ENCODE measurements around the gene NAIF1. TPM values are rescaled to one million over a fixed set of nuclear protein-coding genes. Genes with fewer than 3 reads are reported as not detected.
"Not testable (repeated sequence)": the region's sequence is repeated elsewhere in the genome, so short reads cannot be mapped to it uniquely, and the experiment has no call there.

Gene NAIF1
- polyA plus RNA-seq, 1 of the 3 experiments (the other 2 are of a cell fraction) = 14.8 TPM

- no peaks in the 10 kb centered on the region for H4K20me1 ChIP-seq (ENCODE audit: insufficient read depth)
- 46% methylated on average over 1 of the region's 1 CpG for WGBS (ENCODE audit: low lambda C conversion rate)
- peak; percentile 39 for DNase-seq
- no peak overlapping the region for H3K9ac ChIP-seq
- H3K27ac ChIP-seq (ENCODE audit: low read depth in 2 of 2, low read length in 1 of 2) = peak overlapping the region; percentile 28 to 79; a peak in 3 of 4 replicates
- no peaks in the 10 kb centered on the region for H3K9me2 ChIP-seq
- H3K4me2 ChIP-seq = no peak overlapping the region
- H3K36me3 ChIP-seq (replicated peaks in 1 of 2; ENCODE audit: control insufficient read depth in 1 of 2, insufficient read depth in 2 of 2, low read length in 1 of 2) = no peaks in the 10 kb centered on the region
- no peaks in the 10 kb centered on the region for H3K9me3 ChIP-seq
- no peak for TF ChIP-seq MAX (IDR thresholded peaks at IDR 0.05; ENCODE audit: low read depth)
- no peak overlapping the region for H3K4me3 ChIP-seq (ENCODE audit: low read depth in 2 of 2, low read length in 1 of 2)
- H3F3A ChIP-seq (replicated peaks; ENCODE audit: insufficient read depth) = peaks cover 7% of the 10 kb centered on the region
- H3K4me1 ChIP-seq (ENCODE audit: control insufficient read depth in 1 of 2, insufficient read depth in 2 of 2, low read depth in 1 of 2, low read length in 1 of 2) = peaks cover 5 to 19% of the 10 kb centered on the region in 2 experiments; a peak in 3 of 4 replicates
- POLR2A ChIA-PET = interaction anchor here (1.2 to 1.8 kb wide), 2 partner anchors 22 to 116 kb away, joined by 3 to 10 read pairs; partner anchors contain the start of genes NAIF1 and SLC25A25
- no peaks in the 10 kb centered on the region for H3K79me2 ChIP-seq (ENCODE audit: insufficient read depth)
- no peaks in the 10 kb centered on the region for H3K27me3 ChIP-seq (ENCODE audit: insufficient read depth)
- CTCF ChIA-PET = interaction anchor here (0.9 to 2.7 kb wide), 10 partner anchors 11 to 124 kb away, joined by 3 to 25 read pairs (median 4); partner anchors contain the start of gene PIP5KL1
- no peak overlapping the region for H2AFZ ChIP-seq (ENCODE audit: low read depth)
These were observed 21.3 kb downstream of the NAIF1 start for GRCh38 chr9:128045831-128046230.

DNA sequence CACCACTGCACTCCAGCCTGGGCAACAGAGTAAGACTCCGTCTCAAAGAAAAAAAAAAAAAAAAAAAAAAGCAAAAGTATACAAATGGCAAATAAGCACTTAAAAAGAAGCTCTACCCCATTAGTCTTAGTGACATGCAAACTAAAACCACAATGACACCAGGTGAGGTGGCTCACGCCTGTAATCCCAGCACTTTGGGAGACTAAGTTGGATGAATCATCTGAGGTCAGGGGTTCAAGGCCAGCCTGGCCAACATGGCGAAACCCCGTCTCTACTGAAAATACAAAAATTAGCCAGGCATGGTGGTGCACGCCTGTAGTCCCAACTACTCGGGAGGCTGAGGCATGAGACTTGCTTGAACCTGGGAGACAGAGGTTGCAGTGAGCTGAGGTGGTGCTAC, 21.7 kb downstream of the NAIF1 start:
- H3K27me3 ChIP-seq (ENCODE audit: insufficient read depth); H3K9ac ChIP-seq; H3K4me2 ChIP-seq; H3K36me3 ChIP-seq (replicated peaks in 1 of 2; ENCODE audit: control insufficient read depth in 1 of 2, insufficient read depth in 2 of 2, low read length in 1 of 2); H3K79me2 ChIP-seq (ENCODE audit: insufficient read depth); H2AFZ ChIP-seq (ENCODE audit: low read depth); DNase-seq; H3K9me3 ChIP-seq; H3F3A ChIP-seq (replicated peaks; ENCODE audit: insufficient read depth); H3K4me3 ChIP-seq (ENCODE audit: low read depth in 2 of 2, low read length in 1 of 2); H4K20me1 ChIP-seq (ENCODE audit: insufficient read depth); H3K9me2 ChIP-seq: not testable (repeated sequence)
- CTCF ChIA-PET = interaction anchor here (0.9 to 2.7 kb wide), 7 partner anchors 11 to 114 kb away, joined by 3 to 25 read pairs (median 7); partner anchors contain the start of gene PIP5KL1
- Histone ChIP-seq H3K27ac (ENCODE audit: low read depth in 2 of 2, low read length in 1 of 2) (peak overlapping the region in 1 of 2 experiments; percentile 79; a peak in 2 of 4 replicates), H3K4me1 (ENCODE audit: control insufficient read depth in 1 of 2, insufficient read depth in 2 of 2, low read depth in 1 of 2, low read length in 1 of 2) (peaks cover 1 to 19% of the 10 kb centered on the region in 2 experiments; a peak in 3 of 4 replicates)
- WGBS (ENCODE audit: low lambda C conversion rate) = 94% methylated on average over 6 of the region's 6 CpGs
- POLR2A ChIA-PET = interaction anchor here (1.2 to 1.8 kb wide), 2 partner anchors 22 to 115 kb away, joined by 3 to 10 read pairs; partner anchors contain the start of genes NAIF1 and SLC25A25

GRCh38 chr9:128043467-128043868, 23.7 kb downstream of the NAIF1 start:
- ChIA-PET CTCF (interaction anchor here (0.7 to 2.0 kb wide), 5 partner anchors 8 to 100 kb away, joined by 3 to 7 read pairs (median 4); partner anchors contain the start of genes NAIF1 and SLC25A25), POLR2A (no interaction called here)
- no peak overlapping the region for H3K27ac ChIP-seq (ENCODE audit: low read depth in 2 of 2, low read length in 1 of 2)
- H3K79me2 ChIP-seq (ENCODE audit: insufficient read depth) = no peaks in the 10 kb centered on the region
- WGBS (ENCODE audit: low lambda C conversion rate) = 74% methylated on average over 4 of the region's 7 CpGs
- peaks cover 0 to 19% of the 10 kb centered on the region in 2 experiments; a peak in 2 of 4 replicates for H3K4me1 ChIP-seq (ENCODE audit: control insufficient read depth in 1 of 2, insufficient read depth in 2 of 2, low read depth in 1 of 2, low read length in 1 of 2)
- H3K27me3 ChIP-seq (ENCODE audit: insufficient read depth) = no peaks in the 10 kb centered on the region
- H3K9me3 ChIP-seq = no peaks in the 10 kb centered on the region
- no peak overlapping the region for H2AFZ ChIP-seq (ENCODE audit: low read depth)
- no peaks in the 10 kb centered on the region for H3K9me2 ChIP-seq
- no peak for TF ChIP-seq NRF1 (IDR thresholded peaks at IDR 0.05; ENCODE audit: low read depth, low read length)
- TF ChIP-seq NFIC (IDR thresholded peaks at IDR 0.05; ENCODE audit: borderline replicate concordance) = no peak
- no peak for TF ChIP-seq GATA2 (CRISPR knock-in tag; IDR thresholded peaks at IDR 0.05)
- TF ChIP-seq RFX5 (IDR thresholded peaks at IDR 0.05; ENCODE audit: low read length) = no peak
- TF ChIP-seq ZBTB33 (IDR thresholded peaks at IDR 0.05; ENCODE audit: borderline replicate concordance, low read depth) = no peak
- no peak for TF ChIP-seq RAD21 (IDR thresholded peaks at IDR 0.05; ENCODE audit: low read length)
- TF ChIP-seq, protein P1, sequence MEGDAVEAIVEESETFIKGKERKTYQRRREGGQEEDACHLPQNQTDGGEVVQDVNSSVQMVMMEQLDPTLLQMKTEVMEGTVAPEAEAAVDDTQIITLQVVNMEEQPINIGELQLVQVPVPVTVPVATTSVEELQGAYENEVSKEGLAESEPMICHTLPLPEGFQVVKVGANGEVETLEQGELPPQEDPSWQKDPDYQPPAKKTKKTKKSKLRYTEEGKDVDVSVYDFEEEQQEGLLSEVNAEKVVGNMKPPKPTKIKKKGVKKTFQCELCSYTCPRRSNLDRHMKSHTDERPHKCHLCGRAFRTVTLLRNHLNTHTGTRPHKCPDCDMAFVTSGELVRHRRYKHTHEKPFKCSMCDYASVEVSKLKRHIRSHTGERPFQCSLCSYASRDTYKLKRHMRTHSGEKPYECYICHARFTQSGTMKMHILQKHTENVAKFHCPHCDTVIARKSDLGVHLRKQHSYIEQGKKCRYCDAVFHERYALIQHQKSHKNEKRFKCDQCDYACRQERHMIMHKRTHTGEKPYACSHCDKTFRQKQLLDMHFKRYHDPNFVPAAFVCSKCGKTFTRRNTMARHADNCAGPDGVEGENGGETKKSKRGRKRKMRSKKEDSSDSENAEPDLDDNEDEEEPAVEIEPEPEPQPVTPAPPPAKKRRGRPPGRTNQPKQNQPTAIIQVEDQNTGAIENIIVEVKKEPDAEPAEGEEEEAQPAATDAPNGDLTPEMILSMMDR (IDR thresholded peaks at IDR 0.05) = no peak
- TF ChIP-seq, protein P2, sequence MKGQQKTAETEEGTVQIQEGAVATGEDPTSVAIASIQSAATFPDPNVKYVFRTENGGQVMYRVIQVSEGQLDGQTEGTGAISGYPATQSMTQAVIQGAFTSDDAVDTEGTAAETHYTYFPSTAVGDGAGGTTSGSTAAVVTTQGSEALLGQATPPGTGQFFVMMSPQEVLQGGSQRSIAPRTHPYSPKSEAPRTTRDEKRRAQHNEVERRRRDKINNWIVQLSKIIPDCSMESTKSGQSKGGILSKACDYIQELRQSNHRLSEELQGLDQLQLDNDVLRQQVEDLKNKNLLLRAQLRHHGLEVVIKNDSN (IDR thresholded peaks at IDR 0.05; ENCODE audit: borderline replicate concordance, low read depth) = no peak
- no peak for TF ChIP-seq USF2 (IDR thresholded peaks at IDR 0.05; ENCODE audit: borderline replicate concordance, low read depth, low read length)
- no peak for TF ChIP-seq FOXJ3 (CRISPR knock-in tag; IDR thresholded peaks at IDR 0.05)
- no peak for TF ChIP-seq SIN3A (IDR thresholded peaks at IDR 0.05; ENCODE audit: borderline replicate concordance, low read depth, low read length)
- TF ChIP-seq POLR2AphosphoS5 (IDR thresholded peaks at IDR 0.05; ENCODE audit: low read depth, low read length) = no peak
- no peak overlapping the region for H3K4me2 ChIP-seq
- no peaks in the 10 kb centered on the region for H3K36me3 ChIP-seq (replicated peaks in 1 of 2; ENCODE audit: control insufficient read depth in 1 of 2, insufficient read depth in 2 of 2, low read length in 1 of 2)
- H3F3A ChIP-seq (replicated peaks; ENCODE audit: insufficient read depth) = peaks cover 7% of the 10 kb centered on the region
- no peak for DNase-seq
- H3K4me3 ChIP-seq (ENCODE audit: low read depth in 2 of 2, low read length in 1 of 2) = no peak overlapping the region
- H3K9ac ChIP-seq = no peak overlapping the region
- no peaks in the 10 kb centered on the region for H4K20me1 ChIP-seq (ENCODE audit: insufficient read depth)

All from SK-N-SH (cell line).